HG03039 (cell line): Measurements from ENCODE around the gene OR1D5.
"Not testable (repeated sequence)": the region's sequence is repeated elsewhere in the genome, so short reads cannot be mapped to it uniquely, and the experiment has no call there.

ENCODE experiments used
- ATAC-seq: cut with Tn5 transposase; IDR thresholded peaks from one replicate; pipeline ENCODE4 v1.9.1; 2021; ENCODE audit warnings: mild to moderate bottlenecking, moderate library complexity; ENCODE audit not compliant: unreplicated experiment

The OR1D5 gene

DNA sequence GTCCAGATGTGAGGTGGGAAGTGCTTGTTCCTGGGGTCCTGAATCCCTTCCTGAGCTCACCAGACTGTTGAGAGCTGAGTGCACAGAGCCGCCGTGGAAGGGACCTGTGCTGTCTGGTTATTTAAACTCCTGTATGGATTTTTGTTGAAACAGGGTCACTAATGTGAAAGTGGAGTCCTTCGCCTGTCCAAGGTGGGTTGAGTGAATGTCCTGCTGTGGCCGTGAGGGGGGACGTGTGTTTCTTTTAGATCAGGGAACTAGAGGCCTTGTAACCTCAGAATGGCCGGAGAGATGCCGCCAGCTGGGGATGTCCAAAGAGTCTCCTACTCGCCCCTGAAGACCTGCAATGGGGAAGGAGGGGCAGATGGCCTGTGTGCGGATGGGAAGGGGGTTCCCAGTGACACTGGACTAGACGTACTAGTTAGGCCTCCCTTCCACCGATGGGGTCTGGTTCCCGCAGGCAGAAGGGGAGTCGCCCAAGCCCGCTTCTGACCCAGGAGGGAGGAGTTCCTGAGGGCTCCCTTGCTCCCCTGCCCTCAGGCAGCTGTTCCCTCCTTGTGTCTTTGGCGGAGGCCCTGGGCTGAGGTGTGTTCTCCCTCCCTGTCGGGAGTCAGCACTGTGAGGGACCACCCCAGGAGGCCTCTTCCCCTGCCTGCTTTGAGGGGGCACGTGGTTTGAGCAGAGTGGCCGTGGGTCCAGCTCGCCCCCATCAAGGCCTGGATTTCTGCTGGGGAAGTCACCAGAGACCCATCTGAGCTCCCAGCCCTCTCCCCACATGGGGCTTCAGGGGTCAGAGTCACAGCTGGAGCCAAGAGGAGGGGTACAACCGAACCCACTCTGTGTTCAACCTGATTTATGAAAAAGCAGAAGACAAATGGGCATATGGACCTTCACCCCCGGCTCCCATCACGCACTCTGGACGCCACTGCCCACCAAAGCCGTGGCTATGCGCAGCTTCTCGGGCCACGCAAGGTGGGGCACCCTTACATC, 30.9 kb downstream of the OR1D5 start:
- ATAC-seq, result no peak

DNA sequence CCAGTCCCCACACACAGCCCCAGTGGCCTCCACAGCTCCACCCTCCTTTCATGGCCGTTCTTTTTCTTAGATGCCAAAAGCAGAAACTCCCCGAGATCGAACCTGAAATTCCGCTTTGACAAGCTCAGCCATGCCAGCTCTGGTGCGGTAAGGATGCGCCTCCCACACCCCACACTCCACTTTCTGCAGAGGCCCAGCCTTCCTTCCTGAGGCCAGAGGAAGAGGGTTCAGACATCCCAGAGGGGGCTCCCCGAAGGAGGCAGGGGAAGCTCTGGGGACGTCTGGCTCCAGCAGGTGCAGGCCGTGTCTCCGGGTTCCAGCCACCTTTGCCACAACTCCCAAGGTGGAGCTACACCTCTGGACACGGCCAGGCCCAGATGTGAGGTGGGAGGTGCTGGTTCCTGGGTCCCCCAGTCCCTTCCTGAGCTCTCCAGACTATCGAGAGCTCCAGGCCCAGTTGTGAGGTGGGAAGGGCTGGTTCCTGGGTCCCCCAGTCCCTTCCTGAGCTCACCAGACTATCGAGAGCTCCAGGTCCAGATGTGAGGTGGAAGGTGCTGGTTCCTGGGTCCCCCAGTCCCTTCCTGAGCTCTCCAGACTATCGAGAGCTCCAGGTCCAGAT, 32.4 kb downstream of the OR1D5 start:
- ATAC-seq, result not testable (repeated sequence)

DNA sequence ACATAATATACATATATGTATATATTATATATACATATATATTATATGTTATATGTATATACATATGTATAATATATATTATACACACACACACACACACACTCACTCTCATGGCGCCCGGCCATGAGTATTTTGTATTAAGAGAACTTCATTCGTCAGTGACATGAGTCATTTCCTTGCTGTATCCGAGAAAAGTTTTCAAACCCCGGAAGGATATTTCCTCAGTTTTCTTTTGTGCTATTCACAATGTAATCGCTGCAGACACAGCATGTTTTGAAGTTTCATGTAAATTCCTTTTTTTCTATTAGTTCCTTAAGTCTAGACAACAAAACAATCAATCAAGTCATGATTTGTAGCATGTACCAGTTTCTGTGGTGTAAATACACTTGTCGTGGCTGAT, 33.3 kb downstream of the OR1D5 start:
- ATAC-seq, result no peak

DNA sequence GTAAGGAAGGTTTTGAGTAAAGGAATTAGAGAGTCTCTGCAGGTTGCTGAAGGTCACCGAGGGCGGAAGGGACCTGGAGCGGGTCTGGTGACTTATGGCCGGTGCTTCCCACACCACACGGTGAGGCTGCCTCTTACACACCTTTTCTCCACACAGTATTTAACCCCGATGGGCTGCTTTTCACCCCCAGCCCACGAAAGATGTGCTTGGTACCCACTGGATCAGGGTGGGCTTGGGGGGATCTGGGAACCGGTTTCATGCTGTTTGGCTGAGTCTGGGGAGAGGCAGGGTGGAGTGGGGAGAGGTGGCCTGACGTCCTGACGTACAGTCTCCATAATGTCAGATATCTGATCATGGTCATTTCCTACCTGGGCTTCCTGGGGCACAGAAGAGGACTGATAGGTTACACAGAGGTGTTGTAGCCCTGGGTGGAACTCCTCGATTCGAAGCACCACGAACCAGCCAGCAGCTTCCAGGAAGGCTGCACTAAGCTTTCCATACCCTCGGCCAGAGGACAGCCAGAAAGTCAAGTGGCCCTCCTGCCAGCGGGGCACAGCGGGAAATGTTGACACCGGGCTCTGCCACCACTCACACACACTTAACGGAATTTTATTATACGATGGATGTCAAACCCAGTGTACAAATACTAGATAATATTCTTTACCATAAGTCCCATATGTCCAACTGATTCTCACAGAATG, 34.0 kb downstream of the OR1D5 start:
- no peak for ATAC-seq

DNA sequence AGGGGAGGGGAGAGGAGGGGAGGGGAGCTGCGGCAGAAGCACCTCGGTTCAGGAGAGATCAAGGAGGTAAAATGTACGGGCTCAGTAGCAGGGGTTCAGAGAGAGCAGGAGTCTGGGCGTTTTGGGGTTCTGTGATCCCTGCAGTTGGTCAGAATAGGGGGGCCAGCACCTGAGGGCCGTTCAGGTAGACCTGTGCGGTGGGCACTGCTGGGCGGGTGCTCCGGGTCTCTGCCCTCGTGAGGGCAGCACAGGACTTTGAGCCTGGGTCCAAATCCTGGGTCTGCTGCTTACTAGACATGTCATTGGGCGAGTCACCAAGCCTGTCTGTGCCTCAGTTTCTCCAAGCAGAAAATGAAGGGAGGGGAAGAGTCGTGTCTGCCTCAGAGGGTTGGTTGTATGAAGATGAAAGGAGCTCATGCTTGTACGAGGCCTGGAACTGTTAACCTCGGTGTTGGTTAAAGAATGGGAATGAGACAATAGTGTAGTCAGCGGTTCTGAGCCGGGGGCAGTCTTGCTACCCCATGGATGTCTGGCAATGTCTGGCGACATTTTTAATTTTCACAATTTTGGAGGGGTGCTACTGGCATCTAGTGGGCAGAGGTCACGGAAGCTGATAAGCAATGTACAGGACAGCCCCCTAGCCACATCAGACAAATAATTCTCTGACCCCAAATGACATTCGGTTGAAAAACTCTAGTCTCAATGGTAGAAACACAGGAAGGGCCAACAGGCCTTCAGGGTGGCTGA, 35.4 kb downstream of the OR1D5 start:
- ATAC-seq, result no peak

DNA sequence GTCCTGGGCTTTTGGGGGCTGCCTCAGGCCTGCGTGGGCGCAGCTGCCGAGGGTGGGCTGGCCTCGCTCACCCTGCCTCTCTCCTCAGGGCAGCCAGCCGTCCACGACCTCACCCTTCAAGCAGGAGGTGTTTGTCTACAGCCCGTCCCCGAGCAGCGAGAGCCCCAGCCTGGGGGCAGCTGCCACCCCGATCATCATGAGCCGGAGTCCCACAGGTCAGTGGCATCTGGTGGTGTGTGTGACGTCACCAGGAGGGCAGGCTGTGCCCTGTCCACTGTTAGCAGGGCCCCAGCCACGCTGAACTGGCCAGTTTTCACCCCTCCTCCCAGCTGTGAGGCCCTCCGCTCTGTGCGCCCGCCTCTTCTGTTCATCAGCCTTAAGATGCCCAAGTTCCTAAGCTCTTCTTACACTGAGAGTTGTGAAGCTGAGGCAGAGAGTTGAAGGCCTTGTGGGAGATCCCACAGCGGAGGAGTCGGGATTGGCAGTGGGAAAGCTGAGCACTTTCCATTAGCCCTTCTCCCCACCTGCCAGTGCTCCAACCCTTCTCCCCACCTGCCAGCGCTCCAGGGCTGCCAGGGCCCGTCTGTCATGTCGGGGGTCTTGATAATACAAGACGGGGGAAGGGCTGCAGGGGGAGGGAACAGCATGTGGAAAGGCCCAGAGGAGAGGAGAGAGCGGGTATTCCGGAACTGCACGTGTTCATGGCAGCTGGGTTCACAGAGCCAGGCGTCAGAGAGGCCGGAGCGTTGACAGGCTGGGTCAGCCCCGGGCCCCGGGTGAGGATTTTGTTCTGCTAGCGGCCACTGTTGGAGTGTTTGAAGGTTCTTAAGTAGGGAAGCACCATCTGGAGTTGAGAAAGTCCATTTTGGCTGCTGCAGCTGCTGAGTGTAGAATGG, 36.3 kb downstream of the OR1D5 start:
- ATAC-seq, result no peak

DNA sequence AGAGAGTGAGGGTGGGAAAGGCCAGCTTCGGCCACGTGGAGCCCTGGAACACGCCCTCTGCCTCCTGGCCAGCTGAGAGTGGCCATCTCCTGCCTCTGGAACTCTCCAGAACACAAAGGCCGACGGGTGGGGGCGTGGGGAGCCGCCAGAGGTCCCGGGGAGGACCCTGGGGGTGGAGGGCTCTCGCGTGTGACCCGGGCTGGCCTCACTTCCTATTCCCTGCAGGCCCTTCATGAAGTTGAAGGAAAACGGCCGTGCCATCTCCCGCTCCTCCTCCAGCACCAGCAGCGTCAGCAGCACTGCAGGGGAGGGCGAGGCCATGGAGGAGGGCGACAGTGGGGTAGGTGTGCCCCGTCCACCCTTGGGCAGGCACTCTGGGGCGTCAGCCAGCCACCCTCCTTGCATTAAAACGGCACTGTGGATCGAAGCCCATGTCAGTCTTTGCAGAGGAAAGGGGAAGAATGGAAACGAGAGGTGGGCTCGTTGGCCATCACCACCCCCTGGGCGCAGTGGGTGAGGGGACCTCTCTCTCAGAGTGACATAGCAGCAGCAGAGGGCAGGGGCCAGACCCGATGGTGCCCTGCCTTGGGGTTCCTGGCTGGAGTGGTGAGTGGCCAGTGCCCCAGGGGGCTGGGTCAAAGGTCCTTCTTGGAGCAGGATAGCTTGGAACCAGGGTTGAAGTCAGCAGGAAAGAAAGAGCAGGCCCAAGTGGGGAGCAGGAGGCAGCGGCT, 37.1 kb downstream of the OR1D5 start:
- no peak for ATAC-seq

DNA sequence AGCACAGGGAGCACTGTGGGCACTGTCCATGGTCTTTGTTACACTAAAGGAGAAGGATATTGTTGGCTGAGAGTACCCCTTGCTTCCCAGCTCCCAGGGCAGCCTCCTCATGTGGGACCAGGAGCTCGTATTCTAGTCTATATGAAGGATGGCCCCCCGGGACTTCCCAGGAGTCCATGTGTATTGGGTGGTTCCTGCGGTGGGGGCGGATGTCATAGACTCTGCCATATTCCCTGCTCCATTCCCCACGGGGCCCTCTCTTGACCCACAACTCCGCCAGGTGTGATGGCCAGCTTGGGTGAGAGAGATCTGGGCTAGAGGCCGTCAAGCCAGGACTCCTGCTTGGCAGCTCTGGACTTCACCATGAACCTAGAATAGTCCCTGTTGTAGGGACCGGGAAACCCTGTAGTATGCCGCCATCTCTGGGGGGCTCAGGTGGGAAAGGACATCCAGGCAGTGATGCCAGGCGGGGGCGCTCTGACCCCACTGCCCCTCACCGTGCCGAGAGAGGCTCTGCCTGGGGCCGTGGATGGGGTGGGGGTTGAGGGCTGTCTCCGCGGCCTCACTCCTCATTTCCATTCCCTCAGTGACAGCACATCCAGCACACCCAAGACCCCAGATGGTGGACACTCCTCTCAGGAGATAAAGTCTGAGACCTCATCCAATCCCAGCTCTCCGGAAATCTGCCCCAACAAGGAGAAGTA, 37.8 kb downstream of the OR1D5 start:
- ATAC-seq, result no peak

DNA sequence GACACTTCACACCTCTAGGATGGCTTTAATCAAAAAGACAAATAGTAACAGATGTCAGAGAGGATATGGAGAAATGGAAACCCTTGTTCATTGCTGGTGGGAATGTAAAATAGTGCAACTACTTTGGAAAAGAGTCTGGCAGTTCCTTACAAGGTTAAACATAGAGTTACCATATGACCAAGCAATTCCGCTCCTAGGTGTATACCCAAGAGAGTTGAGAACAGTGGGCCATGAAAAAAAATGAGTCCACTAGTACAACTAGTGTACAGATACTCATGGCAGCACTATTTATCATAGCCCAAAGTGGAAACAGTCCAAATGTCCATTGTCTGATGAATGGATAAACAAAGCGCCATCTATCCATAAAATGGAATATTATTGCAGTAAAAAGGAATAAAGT, 39.1 kb downstream of the OR1D5 start:
- no peak for ATAC-seq

DNA sequence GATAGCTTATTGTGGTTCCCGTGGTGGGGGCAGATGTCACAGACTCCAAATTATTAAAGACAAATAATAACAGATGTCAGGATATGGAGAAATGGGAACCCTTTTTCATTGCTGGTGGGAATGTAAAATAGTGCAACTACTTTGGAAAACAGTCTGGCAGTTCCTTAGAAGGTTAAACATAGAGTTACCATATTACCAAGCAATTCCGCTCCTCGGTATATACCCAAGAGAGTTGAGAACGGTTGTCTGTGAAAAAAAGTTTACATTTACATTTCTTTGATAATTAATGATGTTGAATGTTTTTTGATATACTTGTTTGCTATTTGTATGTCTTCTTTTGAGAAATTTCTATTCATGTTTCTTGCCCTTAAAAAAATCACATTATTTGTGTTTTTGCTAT, 41.2 kb downstream of the OR1D5 start:
- ATAC-seq, result no peak

DNA sequence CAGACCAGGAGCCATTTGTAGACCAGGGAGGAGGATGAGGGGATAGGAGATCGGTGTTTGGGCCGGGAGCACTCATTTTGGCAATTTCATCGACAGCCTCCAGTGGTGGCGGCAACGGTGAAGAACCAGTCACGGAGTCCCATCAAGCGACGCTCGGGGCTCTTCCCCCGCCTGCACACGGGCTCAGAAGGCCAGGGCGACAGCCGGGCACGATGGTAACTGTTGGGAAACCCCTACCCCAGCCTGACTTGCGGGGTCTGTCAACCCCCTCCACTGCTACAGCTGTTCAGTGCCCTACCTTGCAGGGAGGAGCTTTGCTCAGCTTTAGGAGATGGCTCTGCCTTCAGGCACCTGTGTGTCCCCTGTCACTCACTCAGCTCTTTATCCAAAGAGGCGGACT, 43.0 kb downstream of the OR1D5 start:
- ATAC-seq, result no peak

DNA sequence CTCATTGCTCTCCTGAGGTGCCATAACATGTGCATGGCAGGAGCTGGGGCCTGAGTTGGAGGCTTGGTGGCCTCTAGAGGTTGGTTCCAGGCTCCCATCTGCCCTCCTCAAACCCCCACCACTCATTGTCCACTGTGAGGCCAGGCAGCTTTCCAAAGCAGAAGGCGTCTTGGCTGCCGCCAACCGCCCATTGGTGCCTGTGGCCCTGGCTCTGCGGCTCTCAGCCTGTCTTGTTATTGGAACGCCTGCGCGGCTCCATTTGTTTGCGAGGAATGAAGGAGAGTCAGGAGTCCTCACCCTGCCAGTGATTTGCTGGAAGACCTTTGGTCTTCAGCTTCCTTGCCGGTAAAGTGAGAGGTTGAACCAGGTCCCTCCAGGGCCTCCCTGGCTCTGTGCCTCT, 43.6 kb downstream of the OR1D5 start:
- no peak for ATAC-seq

DNA sequence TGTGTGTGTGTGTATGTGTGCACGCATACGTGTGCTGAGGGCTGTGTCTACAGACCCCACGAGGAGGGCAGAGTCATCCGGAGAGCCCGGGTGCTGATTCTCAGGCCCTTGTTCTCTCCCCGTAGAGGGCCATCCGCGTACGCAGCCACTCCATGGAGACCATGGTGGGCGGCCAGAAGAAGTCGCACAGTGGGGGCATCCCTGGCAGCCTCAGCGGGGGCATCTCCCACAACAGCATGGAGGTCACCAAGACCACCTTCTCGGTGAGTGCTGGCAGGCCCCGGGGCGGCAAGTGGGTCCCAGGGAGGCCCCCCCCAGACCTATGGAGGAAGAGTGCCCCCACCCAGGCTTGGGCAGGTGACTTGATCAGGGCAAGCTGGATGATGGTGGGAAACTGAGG, 45.5 kb downstream of the OR1D5 start:
- no peak for ATAC-seq

DNA sequence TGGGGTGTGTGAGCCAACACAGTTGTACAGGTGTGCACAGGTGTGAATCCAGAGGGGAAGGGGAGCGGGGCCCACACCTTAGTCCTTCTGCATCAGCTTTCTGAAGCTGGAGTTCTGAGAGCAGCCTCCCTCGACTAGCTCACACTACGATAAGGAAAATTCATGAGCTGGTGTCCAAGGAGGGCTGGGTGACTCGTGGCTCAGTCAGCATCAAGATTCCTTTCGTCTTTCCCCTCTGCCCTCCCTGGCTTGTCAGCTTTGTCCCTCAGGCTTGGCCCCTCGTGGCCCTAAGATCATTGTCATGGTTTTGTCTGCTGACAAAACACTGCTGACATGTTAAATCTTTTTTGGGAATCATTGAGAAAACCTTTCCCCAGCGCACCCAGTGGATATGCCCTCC, 47.5 kb downstream of the OR1D5 start:
- ATAC-seq, result no peak

DNA sequence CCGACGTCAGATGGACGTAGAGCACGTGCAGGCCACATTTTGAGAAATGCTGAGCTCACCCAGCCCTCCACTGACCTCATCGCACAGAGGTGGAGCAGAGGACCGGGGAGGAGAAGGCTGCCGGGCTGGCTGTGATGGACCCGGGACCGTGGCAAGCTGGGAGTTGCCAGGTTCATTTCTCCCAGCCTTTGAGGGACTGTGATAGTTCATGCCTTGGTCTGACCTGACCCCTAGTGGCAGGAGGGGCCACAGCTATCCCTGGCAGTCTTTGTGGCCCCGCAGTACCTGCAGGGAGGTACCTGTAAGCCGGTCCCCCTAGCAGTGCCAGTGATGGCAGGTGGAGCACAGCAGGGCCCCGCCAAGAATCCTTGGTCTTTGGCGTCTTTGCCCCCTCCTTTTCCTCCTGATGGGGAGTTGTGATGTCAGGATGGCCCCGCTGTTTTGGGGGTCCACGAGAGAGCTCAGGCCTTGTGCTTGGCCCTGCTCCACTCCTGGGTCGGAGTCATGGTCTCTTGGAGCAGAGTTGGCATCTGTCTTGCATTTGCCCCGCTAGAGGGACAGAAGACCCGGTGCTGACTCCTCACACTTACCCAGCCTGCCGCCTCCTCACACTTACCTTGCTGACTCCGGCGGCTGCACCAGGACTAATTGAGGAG, 50.4 kb downstream of the OR1D5 start:
- ATAC-seq, result no peak
